ENCODE data around the gene SIGLECL1. TPM values are rescaled to one million over a fixed set of nuclear protein-coding genes. Genes with fewer than 3 reads are reported as not detected.

SIGLECL1 gene
- total RNA-seq, 1 experiment from 2014 or later = not detected

DNA sequence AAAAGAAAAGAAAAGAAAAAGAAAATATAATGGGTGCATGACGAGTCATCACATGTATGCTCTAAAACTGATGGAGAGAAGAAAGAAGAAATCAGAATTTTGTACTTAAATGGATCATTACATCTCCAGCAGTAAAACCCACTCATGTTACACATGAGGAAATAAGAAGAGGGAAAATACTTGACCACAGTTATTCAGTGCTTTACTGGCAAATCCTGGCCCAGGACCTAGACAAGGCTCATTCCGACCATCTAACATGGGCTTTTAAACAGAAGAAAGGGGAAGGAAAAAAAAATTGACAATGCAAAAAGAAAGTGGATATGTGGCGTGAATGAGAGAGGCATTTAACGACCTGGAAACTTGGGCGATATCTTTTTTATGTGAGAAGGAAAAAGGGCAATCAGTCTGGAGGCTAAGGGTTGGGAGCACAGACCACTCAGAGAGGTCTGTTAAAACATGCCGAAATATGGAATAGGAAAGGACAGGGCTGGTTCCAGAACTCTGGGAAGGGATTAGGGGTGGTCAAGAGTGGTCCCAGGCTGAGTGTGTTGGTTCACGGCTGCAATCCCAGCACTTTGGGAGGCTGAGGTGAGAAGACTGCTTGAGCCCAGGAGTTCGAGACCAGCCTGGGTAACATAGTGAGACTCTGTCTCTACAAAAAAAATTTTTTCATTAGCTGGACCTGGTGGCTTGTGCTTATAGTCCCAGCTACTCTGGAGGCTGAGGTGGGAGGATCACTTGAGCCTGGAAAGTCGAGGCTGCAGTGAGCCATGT lies 1.6 kb downstream of the SIGLECL1 start:
- no peak for DNase-seq (ENCODE audit: extremely low read depth, low read depth)

DNA sequence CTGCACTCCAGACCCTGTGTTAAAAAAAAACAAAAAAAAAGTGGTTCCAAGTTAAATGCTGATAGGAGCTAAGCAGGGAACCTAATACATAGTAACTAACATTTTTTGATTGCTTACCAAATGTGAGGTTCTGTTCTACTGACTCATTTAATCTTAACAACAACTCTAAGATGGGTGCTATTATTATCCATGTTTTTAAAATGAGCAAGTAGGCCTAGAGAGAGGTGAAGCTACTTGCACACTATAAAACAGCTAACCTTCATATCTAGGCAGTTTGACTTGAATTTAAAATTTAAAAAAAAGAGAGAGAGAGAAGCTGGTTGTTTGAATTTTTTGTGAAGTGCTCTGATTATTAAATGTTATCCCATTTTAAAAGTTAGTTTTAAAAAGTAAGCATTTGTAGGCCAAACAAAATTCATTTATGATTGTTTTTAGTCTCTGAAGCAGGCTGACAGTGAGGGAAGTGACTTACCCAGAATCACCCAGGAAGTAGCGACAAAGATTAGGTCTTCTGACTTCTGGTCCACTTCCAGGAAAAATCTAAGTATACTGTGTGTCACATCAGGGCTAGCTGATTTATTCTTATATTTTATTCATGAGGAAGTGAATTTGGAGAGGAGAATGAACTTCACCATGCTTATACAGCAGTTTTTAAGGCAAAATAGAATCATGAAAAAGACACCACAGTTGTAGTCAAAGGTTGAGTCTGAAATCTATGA lies 2.4 kb downstream of the SIGLECL1 start:
- no peak for DNase-seq (ENCODE audit: extremely low read depth, low read depth)

DNA sequence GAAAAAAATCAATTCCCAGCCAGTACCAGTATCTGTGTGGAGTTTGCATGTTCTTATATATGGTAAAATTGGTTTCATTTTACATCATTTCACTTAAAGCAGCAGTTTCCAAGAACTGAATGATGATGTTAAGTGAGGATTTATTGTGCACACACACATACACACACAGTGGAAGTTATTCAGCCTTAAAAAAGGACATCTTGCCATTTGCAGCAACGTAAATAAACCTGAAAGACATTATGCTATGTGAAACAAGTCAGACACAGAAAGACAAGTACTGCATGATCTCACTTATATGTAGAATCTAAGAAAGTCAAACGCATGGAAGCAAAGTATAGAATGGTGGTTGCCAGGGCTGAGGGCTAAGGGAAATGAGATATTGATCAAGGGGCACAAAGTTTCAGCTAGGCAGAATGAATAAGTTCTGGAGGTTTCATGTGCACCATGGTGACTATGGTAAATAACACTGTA lies 5.3 kb downstream of the SIGLECL1 start:
- no peak for DNase-seq (ENCODE audit: extremely low read depth, low read depth)

DNA sequence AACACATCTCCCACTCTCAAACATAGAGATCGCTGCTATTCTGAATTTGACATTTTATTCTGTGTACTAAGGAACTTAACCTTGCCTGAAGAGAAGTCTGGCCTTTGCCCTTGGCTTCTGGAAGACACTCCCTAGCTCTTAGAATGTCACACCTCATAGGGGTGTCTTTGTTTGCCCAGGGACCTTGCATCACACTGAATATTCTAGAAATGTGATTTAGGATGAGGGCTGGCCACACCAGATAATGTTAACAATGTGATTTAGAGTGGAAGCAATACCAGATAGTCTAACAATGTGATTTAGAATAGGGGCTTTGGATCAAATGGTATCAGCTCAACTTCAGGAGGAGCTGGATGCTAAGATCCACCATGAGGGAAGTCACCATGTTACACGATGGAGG lies 6.6 kb downstream of the SIGLECL1 start:
- no peak for DNase-seq (ENCODE audit: extremely low read depth, low read depth)

DNA sequence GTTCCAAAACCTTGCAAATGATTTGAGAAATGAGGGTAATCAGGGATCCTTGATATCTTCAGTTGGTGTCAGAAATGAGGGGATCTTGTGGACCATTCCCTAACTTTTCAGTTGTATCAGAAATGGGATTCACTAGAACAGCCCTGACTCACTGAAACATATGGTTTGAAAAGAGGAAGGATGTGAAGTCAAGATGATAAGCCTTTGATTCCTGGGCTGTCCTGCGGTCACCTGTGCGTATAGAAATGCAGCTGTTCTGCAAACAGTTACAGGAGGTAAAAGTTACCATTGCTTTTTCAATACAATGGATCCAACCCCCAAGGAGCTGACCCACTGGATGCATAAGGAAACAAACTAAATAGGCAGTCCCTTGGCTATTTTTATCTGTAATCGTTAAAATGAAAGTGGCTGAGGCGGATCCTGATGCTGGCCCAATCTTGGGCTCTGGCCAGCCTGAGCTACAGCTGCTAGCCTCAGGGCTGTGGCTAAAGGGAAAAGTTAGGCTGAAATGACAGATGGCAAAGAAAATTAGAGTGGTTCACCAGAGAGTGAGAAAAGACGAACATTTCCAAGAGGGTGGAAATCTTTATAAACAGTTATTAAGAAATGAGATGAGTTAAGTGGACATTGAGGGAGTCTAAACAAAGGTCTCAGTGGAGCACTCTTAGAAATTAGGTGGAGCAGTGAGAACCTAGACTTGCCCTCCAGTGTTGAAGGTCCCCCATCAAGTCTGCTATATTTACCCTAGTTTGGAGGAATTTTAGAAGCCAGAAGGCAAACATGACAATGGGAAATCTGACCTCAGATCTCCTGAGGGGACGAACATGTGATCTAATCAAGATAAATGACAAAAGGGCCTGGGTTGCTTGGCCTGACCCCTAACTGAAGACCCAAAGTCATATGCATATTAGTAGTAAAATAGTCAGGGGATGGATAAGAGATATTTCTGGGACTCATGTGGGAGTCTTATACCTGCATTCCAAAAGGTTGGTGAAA lies 7.6 kb downstream of the SIGLECL1 start:
- no peak for DNase-seq (ENCODE audit: extremely low read depth, low read depth)

DNA sequence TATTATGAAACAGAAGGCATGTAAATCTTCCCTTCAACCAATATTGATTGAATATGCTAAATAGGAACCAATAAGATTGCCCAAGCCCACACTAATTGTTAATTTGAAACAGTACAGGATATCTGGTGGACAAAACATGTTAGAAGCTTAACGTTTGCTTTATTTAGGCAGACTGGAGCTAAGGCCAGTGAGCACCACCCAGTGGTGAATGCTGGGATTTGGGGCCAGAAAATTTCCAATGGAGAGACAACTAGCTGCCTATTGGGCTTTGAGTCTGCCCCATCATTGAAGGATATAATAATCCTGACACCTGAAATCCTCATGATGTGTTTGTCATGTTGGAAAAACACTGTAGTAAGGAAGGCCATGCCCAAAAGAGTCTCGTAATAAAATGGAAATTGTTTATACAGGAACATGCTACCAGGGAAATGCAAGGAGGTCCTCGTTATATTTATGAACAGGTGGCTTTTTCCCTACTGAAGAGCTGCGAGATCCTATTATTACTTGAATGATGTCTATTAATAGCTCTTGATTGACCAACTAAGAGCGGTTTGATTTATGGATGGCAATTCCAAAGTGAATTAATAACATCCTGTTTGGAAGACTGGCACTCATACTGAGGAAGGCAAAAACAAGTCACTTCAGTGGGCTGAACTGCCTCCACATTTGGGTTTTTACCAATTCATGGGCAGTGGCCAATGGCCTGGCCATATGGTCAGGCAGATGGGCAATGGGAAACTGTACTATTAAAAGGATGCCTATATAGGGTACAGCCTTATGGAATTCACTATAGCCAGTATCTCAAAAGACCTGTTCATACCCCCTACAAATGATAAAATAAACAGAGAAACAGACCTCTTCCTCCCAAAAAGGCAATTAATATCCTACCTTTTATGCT lies 8.7 kb downstream of the SIGLECL1 start:
- peak; percentile 26 for DNase-seq (ENCODE audit: extremely low read depth, low read depth)

DNA sequence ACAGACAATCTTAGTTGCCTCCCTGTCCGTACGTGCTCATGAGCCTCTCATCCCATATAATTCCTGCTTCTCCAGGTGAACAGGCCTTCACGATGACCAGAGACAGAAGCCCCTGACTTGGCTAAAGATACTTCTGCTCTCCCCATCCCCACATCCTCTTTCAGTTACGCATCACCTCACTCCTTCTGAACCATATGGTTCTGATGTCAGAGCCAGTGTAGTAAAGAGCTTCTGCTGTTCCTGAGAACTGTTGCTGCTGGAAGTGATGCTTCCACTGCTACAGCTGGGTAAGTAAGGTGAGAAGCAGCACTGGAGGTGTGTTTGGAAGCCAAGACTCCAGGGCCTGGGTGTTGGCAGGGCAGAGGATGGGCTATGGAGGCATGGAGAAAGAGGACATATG lies 12.9 kb downstream of the SIGLECL1 start:
- DNase-seq (ENCODE audit: extremely low read depth, low read depth) = no peak

DNA sequence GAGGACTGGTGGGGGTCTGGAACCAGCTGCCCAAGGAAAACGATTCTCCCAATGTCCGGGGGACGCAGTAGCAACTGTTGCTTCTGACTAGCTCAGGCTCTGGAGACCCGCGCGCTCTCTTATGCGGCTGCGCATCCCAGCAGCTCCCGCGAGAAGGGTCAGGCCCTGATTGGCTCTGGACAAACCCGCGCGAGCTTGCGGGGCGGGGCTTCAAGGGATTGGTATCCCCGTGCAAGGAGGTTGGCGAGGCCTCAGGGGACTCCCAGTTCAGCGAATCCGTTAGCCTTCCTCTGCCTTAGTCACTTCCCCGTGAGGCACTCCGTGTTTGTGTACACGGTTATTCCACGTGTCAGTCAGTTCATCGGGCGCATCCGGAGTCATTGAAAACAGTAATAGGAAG lies 20.2 kb downstream of the SIGLECL1 start:
- no peak for DNase-seq (ENCODE audit: extremely low read depth, low read depth)

DNA sequence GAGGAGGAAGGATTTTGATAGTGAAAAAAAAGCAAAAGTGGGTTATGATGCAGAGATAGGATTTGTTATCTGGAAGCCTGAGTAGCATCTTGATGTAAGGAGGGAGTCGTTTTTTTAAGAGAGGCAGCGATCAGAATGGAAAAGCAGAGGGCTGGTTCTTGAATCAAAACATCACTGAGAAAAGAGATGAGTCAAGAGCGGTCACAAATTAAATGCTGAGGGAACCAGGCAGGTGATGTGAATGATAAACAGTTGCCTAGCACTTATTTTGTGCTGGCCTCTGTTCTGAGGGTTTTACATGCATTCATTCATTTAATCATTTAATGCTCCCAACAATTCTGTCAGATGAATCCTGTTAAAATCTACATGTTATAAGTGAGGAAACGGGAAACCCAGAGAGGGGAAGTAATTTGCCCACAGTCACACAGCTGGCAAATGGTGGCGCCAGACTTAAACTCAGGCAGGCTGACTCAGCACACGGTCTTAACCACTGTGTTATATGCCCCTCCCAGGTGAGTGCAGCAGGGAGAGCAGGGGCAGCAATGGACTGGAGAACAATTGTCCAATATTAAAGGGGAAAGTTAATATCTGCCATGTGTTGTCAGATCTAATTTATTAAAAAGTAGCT lies 21.4 kb downstream of the SIGLECL1 start:
- DNase-seq (ENCODE audit: extremely low read depth, low read depth) = no peak

DNA sequence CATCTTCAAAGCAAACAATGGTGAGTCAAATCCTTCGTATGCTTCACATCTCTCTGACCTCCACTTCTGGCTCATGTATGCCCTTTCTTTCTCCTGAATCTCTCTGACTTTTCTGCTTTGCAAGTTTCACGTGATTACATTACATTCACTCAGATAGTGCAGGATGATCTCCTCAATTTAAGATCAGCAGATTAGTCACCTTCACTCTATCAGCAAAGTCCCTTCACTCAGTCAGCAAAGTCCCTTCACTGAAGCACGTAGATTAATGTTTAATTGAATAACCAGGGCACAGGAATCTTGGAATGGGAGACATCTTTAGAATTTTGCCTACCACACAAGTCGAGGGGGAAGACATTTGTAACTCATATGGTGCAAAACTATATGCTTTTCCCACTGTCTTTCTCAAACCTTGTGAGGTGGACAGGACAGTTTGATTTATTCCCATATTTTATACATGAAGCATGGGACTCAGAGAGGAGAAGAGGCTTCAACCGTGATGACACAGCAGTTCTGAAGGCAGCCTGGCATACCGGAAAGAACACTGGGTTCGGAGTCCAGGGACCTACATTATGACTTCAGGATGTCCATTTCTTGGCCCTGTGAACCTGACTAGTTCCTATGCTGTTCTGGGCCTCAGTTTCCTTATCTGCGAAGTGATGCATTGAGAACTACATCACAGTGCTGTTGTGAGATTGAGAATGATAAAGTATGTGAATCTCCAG lies 23.3 kb downstream of the SIGLECL1 start:
- DNase-seq (ENCODE audit: extremely low read depth, low read depth) = no peak

DNA sequence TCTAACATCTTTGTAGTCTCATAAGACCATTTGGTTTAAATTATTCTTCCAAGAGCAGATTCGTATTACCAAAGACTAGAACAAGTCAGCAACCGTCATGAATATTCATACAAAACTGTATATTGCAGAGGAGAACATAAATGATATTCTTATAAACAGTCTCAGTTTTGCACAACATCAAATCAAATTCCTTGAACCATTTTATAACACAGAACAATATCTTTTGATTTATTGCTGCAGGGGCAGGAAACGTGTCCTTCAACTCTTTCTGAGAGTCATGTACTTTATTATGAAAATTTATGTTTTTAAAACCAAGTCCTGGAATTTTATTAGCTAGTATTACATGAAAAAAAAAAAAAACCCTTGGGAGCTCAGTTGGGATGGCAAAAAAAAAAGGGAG lies 26.2 kb downstream of the SIGLECL1 start:
- no peak for DNase-seq (ENCODE audit: extremely low read depth, low read depth)

DNA sequence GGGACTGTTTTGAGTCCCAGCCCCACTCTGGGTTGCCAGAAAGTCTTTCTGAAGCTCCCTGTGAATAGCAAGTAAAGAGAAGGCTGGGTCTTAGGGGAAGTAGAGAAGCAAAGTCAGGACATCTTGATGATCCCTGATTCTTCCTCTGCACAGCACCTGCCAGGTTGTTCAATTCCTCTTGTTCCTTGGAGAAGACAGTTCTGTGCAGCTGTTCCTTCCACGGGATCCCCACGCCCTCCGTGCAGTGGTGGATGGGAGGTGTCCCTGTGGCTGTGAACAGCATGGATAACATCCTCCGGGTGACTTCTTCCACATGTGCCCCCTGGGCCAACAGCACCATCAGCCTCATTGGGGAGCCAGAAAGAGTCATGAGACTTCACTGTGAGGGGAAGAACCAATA lies 31.5 kb downstream of the SIGLECL1 start:
- no peak for DNase-seq (ENCODE audit: extremely low read depth, low read depth)

DNA sequence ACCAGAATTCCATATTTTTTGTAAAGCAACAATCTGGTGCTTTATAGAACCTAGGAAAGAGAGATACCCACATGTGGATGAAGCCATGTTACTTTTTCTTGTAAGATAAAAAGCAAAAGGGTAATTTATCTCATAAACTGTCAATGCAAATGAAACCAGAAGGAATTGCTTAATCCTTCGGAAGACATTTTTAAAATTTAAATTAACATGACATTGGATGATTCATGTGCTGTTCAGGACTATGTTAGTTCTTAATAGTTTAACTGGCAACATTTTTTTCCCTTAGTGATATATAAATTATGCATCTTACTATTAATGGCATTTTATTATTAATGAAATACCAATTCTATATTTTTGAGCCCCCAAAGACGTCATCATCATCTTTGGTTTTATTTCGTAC lies 34.8 kb downstream of the SIGLECL1 start:
- DNase-seq (ENCODE audit: extremely low read depth, low read depth) = no peak

DNA sequence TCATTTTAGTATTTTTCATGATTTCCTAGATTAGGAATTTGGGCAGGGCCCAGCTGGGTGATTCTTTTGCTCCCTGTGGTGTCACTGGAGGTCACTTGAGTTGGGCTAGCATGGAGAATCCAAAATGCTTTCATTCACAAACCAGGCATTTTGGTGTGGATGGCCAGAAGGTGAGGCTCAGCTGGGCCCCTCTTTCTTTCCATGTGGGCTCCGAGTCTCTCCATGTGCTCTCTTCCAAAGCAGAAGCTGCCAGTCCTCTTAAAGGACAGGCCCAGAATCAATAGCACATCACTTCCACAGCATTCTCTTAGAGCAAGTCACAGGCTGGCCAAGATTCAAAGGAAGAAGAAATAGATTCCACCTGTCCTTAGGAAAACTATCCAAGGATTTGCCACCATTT lies 38.8 kb downstream of the SIGLECL1 start:
- no peak for DNase-seq (ENCODE audit: extremely low read depth, low read depth)

DNA sequence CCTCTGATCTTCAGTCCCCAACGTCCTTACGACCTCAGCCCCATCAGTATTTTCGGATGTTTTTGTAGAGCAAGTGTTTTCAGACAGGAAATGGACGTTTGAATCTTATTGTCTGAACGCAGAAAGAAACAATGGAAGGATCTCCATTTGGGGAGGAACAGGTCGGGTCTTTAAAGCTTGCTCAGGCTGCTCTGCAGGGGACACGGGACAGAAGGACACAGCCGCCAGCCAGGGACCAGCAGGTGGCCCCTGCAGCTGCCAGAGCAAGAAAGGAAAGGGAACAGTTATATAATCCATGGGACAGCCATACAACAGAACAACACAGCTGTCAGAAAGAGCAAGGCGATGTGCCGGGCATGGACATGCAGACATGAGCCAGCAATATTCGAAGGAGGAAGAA lies 42.1 kb downstream of the SIGLECL1 start:
- DNase-seq (ENCODE audit: extremely low read depth, low read depth) = no peak

DNA sequence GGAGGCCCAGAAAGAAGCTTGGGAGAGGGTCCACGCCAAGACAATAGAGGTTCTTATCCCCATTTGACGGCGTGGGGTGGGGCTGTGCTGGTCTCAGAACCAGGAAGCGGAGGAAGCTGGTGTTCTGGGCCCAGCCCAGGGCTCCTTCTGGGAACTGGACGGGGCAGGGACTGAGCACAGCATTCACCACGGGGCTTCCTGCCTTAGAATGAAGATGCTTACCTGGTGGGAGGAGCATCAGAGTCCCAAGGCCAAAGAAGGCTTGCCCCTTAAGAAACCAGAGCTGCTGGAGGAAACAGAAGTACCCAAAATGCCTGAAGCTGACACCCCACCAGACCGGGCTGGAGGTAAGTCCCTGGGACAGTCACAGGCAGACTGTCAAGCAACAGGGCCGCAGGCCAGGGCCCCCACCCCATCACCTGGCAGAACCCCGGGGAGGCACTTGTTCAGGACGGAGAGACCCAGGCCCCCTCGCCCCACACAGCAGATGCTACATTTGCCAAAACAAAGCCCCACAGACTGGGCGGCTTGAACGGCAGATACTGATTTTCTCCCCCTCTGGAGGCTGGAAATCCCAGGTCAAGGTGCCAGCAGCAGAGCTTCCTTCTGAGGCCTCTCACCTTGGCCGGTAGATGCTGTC lies 42.8 kb downstream of the SIGLECL1 start:
- DNase-seq (ENCODE audit: extremely low read depth, low read depth) = no peak

DNA sequence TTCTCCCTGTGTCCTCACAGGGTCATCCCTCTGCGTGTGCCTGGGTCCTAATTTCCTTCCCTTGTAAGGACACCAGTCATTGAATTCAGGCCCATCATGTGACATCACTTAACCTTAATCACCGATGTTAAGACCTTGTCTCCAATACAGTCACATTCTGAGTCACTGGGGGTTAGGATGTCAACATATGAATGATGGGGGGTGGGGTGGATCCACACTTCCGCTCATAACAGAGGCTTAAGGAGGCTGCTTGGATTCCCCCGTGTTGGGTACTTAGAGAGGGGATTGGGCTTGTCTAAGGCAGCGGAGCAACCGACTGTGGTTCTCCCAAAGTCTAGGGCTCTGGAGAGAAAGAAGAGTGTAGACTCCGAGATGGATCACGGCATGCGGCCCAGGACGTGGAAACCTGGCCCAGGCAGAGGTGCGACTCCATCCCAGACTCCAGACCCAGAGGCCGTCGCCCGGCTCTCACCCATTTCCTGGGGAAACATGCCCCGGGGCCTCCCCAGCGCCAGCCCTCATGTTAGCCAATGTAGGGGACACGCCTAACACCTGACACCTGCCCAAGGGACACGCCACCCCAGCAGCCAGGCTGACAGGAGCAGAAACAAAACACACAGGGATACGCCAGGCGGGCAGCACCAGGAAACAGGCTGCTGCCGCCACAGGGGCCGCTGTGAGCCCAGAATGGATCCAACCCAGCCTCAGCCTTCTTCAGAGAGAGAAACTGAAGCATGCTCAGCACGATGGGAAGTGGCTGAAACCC lies 43.5 kb downstream of the SIGLECL1 start:
- DNase-seq (ENCODE audit: extremely low read depth, low read depth) = no peak

DNA sequence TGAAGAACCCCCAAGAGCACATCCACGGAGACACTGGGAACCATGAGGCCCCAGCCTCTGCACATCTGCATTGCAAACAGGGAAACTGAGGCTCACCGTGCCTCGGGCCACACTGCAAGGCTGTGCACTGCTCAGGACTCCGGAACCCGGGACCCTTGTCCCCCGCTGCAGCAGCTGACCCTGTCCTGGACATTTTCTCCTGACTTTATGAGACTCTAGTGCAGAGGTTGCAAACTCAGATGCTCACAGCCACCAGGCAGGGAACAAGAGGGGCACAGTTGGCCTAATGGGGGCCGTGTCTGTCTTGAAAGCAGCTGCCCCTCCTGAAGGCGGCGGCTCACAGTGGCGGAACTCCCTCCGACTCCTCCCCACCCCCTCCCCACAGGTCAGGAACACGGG lies 44.1 kb downstream of the SIGLECL1 start:
- no peak for DNase-seq (ENCODE audit: extremely low read depth, low read depth)
